Measurements from ENCODE around the gene MYG1.

- TF ChIP-seq RARB (CRISPR knock-in tag; IDR thresholded peaks at IDR 0.05) (no peak), ZFP30 (CRISPR knock-in tag; IDR thresholded peaks at IDR 0.05) (no peak)
Observed at GRCh38 chr12:53255996-53256395, 43.5 kb upstream of the MYG1 start.

Data from SK-N-SH treated with all-trans-retinoic acid at 6 μM for 48 hours (cell line).